NCI-H2107 treated with DMSO at 0.1 percent for 48 hours (cell line): Measurements from ENCODE around the gene LAMA3.
A peak's percentile ranks its signal among the peaks of the same experiment; 100 is the strongest.

ENCODE experiments used
- DNase-seq: peaks from one replicate; lab custom pipeline; 2025; ENCODE audit not compliant: unreplicated experiment; lab: John Stamatoyannopoulos, UW

LAMA3 gene

GRCh38 chr18:23871410-23871809 lies 182.2 kb downstream of the LAMA3 start:
- peak; percentile 35 for DNase-seq

- no peak for DNase-seq
These were observed 183.7 kb downstream of the LAMA3 start for GRCh38 chr18:23872701-23873550.

DNA sequence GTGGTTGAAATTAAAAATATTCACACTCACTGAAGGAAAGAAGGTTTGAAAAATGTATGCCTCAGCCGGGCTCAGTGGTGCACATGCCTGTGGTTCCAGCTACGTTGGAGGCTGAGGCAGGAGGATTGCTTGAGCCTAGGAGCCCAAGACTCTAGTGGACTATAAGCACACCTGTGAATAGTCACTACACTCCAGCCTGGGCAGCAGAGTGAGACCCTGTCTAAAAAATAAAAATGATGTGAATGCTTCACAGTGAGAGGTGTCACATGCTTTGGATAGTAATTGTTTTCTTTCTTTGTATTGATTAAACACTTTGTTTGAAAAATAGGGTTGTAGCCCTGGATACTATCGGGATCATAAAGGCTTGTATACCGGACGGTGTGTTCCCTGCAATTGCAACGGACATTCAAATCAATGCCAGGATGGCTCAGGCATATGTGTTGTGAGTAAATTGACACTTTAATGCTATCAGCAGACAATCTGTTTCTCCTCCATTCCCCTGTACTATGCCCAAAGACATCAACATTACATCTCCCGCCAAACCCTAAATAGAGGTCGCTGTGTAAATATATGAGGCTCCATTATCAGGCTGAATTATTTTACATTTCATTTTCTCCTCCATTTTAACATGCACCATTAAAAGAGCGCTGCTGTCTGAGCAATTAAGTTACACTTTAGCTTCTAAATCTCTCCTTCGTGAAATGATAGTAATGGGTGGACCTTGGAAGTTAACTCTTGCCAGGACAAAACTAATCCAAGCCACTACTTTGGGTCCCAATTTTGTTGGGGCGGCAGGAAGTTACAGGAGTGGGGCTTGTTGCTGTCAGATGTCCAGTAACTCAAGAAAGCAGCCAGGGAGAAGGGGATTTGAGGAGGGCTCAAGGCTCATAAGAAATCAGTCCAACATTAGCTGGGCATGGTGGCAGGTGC lies 187.0 kb downstream of the LAMA3 start:
- DNase-seq, result no peak

DNA sequence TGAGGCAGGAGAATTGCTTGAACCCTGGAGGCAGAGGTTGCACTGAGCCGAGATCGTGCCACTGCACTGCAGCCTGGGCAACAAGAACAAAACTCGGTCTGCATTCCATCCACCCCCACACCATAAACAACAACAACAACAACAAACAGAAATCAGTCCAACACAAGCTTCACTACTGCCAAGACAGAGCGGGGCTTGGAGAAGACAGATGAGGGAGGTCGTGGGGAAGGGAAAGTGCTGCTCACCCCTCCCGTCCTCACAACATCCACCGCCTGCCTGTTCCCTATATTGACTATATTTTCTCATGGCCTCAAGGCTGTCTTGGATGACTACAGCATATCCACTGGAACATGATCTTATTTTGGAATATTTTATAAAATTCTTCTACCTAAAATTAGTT lies 187.7 kb downstream of the LAMA3 start:
- DNase-seq, result no peak

- DNase-seq, result no peak
These were observed 188.1 kb downstream of the LAMA3 start for GRCh38 chr18:23877371-23877770.

- DNase-seq, result no peak
These were observed 189.2 kb downstream of the LAMA3 start for GRCh38 chr18:23878336-23878900.

- no peak for DNase-seq
These were observed 189.9 kb downstream of the LAMA3 start for GRCh38 chr18:23879126-23879525.

- no peak for DNase-seq
These were observed 190.3 kb downstream of the LAMA3 start for GRCh38 chr18:23879544-23879943.

- DNase-seq, result no peak
These were observed 190.8 kb downstream of the LAMA3 start for GRCh38 chr18:23879966-23880565.

GRCh38 chr18:23880931-23881617 lies 191.8 kb downstream of the LAMA3 start:
- DNase-seq, result no peak

DNA sequence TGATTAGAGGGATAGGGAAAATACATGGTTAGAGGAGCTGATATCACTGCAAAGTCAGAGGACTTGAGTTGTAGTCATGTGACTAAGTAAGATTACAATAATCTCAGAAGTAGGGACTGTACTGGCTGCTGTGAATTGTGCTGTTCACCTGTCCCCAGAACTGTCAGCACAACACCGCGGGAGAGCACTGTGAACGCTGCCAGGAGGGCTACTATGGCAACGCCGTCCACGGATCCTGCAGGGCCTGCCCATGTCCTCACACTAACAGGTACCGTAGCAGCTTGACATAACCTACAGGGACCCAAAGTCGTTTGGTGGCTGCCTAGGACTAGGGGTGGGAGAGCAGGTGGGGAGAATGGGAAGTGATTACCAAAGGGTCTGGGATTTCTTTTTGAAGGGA lies 192.5 kb downstream of the LAMA3 start:
- peak; percentile 64 for DNase-seq

DNA sequence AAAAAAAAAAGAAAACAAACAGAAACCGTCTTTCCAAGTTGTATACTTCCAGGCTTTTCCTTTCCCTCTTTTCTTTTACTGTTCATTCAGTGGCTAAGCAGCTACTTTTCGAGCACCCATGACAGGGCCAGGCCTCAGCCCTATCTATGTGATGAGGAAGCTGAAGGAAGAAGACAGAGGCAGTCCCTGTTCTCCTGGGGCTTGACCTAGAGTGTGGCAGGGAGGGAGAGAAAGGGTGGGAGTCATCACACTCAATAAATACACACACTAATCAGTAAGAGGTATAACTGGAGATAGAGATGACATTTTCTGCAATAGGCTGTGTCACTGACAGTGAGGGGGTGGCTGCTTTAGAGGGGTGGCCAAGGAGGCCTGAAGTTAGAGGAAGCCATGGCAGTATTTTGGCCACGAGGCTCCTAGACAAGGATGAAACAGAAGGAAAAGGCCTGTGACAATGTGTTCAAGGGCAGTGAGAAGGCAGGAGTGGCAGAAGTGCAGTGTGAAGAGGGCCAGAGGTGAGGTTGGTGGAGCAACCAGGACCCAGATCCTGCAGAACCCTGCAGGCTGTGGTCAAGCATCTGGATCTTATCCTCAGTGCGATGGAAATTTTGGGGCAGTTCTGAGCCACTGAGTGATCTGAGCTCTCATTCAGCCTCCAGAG lies 193.5 kb downstream of the LAMA3 start:
- DNase-seq, result no peak

DNA sequence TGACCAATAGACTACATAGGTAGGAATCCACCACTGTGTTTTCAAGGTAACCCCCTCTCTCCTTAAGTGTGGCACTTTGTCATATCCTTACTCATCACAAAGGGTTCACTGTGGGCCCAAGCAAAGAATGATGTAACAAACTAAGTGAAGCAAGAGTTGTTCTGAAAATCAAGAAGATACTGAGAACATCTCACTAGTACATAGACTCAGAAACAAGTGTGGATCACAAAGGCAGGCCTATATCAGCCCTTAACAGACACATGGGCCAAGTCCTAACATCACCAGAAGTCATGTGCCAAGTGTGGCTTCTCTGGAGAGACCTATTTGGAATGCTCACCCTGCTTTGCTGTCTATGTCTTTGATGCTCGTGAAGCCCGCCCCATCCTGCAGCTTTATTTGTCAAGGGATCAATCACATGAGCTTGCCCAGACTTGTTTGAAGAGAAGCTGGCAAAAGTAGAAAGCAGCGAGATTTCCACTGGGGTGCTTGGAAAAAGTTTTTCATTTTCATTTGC lies 194.1 kb downstream of the LAMA3 start:
- DNase-seq, result no peak

DNA sequence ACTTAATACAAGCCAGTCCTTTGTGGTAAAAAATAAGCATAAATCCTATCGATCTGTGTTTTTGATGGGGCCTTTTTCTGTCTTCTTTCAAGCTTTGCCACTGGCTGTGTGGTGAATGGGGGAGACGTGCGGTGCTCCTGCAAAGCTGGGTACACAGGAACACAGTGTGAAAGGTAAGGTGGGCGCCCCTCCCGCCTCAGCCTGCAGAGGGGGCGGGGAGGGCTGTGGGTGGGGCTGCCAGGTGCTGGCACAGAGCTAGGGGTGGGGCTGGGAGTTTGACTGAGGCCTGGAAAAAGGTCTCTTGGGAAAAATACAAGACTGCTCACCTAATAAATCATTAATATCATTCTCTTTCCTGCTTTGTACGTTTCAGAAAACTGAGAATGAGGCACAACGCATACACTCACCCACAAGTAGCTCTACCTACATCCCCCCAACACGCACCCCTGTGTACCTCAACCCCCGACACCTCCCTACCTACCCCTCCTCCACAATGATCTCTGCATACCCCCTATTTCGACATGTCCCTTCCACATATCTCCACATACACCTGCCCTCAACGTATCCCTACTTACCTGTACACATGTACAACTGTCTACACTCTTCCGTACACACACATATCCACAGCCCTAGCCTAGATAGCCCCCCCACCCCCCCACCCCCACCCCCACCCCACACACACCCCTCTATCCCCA lies 195.6 kb downstream of the LAMA3 start:
- DNase-seq, result peak; percentile 42

GRCh38 chr18:23885750-23886149 lies 196.5 kb downstream of the LAMA3 start:
- DNase-seq, result no peak

GRCh38 chr18:23887035-23887434 lies 197.8 kb downstream of the LAMA3 start:
- DNase-seq, result peak; percentile 68

GRCh38 chr18:23887493-23887892 lies 198.2 kb downstream of the LAMA3 start:
- DNase-seq, result peak; percentile 68

DNA sequence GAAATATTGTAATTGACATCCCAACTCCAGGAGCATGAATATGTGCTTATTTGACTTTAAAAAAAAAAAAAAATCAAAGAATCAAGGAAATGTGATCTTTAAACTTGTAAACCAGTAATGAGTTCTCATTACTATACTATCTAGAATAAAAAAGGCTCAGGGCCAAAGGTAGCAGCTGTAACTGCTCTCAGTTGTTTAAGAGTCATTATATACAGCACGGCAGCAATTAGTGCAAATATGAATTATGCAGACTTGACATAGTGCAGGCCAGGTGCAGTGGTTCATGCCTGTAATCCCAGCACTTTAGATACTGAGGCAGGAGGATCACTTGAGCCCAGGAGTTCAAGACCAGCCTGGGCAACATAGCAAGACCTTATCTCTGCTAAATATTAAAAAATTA lies 199.6 kb downstream of the LAMA3 start:
- no peak for DNase-seq

DNA sequence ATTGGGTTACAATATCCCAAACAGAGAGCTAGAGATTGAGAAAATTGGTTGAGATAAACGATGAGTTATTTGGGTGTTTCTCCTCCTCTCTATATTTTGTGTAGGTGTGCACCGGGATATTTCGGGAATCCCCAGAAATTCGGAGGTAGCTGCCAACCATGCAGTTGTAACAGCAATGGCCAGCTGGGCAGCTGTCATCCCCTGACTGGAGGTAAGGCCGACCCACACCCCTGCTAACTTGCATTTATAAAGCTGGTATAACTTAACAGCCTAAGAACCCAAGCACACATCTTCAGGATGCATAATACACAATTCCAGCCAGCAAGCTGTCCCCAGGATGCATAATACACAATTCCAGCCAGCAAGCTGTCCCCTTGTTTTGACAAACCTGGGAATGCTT lies 200.7 kb downstream of the LAMA3 start:
- no peak for DNase-seq
